ENCODE data around the gene LRP2. TPM values are rescaled to one million over a fixed set of nuclear protein-coding genes. Genes with fewer than 3 reads are reported as not detected.

The LRP2 gene
- total and polyA plus RNA-seq, 7 donors: 0.02 TPM; not detected in 6

GRCh38 chr2:169345486-169346437 lies 16.6 kb downstream of the LRP2 start:
- ATAC-seq (no peak), DNase-seq (no peak)
- Histone ChIP-seq H3K27me3 (ENCODE audit: insufficient read depth in 3 of 3, low read length in 2 of 3) (peaks cover 0 to 4% (median 0%) of the 10 kb centered on the region in 3 donors), H3K36me3 (ENCODE audit: insufficient read depth in 1 of 2, low read depth in 1 of 2) (no peaks in the 10 kb centered on the region), H3K4me1 (no peaks in the 10 kb centered on the region), H3K27ac (no peak overlapping the region), H3K9me3 (no peaks in the 10 kb centered on the region), H3K4me3 (no peak overlapping the region)
- intact Hi-C loops (cut with DNase I): no loop called here
- 51 to 56% (median 55%) methylated on average over 7 of the region's 7 CpGs for WGBS, 3 donors
- TF ChIP-seq, protein P1, sequence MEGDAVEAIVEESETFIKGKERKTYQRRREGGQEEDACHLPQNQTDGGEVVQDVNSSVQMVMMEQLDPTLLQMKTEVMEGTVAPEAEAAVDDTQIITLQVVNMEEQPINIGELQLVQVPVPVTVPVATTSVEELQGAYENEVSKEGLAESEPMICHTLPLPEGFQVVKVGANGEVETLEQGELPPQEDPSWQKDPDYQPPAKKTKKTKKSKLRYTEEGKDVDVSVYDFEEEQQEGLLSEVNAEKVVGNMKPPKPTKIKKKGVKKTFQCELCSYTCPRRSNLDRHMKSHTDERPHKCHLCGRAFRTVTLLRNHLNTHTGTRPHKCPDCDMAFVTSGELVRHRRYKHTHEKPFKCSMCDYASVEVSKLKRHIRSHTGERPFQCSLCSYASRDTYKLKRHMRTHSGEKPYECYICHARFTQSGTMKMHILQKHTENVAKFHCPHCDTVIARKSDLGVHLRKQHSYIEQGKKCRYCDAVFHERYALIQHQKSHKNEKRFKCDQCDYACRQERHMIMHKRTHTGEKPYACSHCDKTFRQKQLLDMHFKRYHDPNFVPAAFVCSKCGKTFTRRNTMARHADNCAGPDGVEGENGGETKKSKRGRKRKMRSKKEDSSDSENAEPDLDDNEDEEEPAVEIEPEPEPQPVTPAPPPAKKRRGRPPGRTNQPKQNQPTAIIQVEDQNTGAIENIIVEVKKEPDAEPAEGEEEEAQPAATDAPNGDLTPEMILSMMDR (IDR thresholded peaks at IDR 0.05): no peak

DNA sequence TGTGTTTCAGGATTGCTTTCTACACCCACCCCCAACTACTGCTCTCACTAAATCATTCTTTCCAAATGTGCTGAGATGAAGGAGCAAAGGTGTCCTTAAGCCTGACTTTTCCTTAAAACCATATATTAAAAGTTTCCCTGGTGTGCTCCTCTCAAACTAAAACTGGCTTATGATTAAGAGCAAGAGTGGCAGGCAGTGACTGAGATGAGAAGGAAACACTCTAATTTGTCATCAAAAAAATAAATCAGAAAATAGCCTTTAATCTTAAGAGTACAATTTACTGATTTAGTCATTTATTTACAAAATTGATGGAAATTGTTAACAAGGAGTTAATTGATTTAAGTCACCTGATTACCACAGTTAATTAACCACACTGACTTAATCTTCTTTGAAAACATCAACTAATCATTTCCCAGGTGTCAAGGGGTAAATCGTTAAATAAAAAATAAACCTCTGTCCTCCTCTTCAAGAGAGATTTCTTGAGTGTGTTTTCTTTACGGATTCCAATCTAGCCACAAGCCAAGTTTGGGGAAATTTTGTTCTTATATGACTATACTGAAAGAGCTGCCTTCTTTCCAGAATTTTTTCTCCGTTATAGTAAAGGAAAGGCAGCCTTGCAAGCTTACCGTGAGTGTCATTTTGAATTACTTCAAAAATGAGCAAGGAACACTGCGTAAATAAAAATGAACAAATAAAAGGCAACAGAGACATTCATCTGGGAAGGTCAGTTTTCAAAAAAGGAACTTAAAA lies 17.4 kb downstream of the LRP2 start:
- WGBS, 3 donors: 48 to 55% (median 52%) methylated on average over 5 of the region's 5 CpGs
- DNase-seq: no peak
- TF ChIP-seq, protein P1 (IDR thresholded peaks at IDR 0.05): no peak
- Histone ChIP-seq H3K4me3 (no peak overlapping the region), H3K36me3 (ENCODE audit: insufficient read depth in 1 of 2, low read depth in 1 of 2) (no peaks in the 10 kb centered on the region), H3K27me3 (ENCODE audit: insufficient read depth in 3 of 3, low read length in 2 of 3) (peaks cover 0 to 4% (median 0%) of the 10 kb centered on the region in 3 donors), H3K27ac (no peak overlapping the region), H3K9me3 (no peaks in the 10 kb centered on the region), H3K4me1 (no peaks in the 10 kb centered on the region)
- intact Hi-C loops (cut with DNase I): no loop called here
- no peak for ATAC-seq

DNA sequence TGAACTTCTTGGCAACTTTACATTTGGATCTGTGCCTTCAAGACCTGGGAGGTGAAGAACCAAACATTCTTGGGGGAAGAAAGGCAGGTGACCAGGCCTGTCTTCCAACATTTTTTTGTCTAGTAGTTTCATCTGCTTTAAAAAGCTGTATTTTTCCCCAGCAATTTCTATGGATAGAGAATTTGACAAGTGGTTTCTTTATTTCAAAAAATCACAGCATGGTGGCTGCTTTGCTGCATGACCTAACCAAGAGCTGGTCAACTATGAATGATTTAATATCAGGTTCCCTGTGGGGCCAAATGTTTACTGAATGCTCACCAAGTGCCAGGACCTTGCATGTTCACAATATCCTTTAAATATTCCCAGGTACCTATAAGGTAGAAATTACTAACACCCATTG lies 19.1 kb downstream of the LRP2 start:
- no peaks in the 10 kb centered on the region for H3K36me3 ChIP-seq (ENCODE audit: insufficient read depth in 1 of 2, low read depth in 1 of 2)
- ATAC-seq (no peak), DNase-seq (no peak)
- H3K4me1 ChIP-seq: no peaks in the 10 kb centered on the region
- H3K27ac ChIP-seq: no peak overlapping the region
- H3K27me3 ChIP-seq (ENCODE audit: insufficient read depth in 3 of 3, low read length in 2 of 3): peaks cover 0 to 4% (median 0%) of the 10 kb centered on the region in 3 donors
- intact Hi-C loops (cut with DNase I): no loop called here
- TF ChIP-seq, protein P1 (IDR thresholded peaks at IDR 0.05): no peak
- H3K4me3 ChIP-seq: no peak overlapping the region
- H3K9me3 ChIP-seq: no peaks in the 10 kb centered on the region

- intact Hi-C loops (cut with DNase I): no loop called here
- ATAC-seq: no peak
- Histone ChIP-seq H3K27ac (no peak overlapping the region), H3K4me1 (no peaks in the 10 kb centered on the region), H3K27me3 (ENCODE audit: insufficient read depth in 3 of 3, low read length in 2 of 3) (peaks cover 0 to 4% (median 4%) of the 10 kb centered on the region in 3 donors), H3K9me3 (no peaks in the 10 kb centered on the region), H3K36me3 (ENCODE audit: insufficient read depth in 1 of 2, low read depth in 1 of 2) (no peaks in the 10 kb centered on the region), H3K4me3 (no peak overlapping the region)
- TF ChIP-seq, protein P1 (IDR thresholded peaks at IDR 0.05): no peak
- no peak for DNase-seq
- 76 to 78% (median 76%) methylated on average over 2 of the region's 2 CpGs for WGBS, 3 donors
Measured at GRCh38 chr2:169339657-169340056, 22.7 kb downstream of the LRP2 start.
